Measurements from ENCODE around the gene KCNQ5. TPM values are rescaled to one million over a fixed set of nuclear protein-coding genes. Genes with fewer than 3 reads are reported as not detected.

Gene KCNQ5
- total RNA-seq, 6 donors from 2014 or later, result 0.30 to 3.1 (median 0.32) TPM

DNA sequence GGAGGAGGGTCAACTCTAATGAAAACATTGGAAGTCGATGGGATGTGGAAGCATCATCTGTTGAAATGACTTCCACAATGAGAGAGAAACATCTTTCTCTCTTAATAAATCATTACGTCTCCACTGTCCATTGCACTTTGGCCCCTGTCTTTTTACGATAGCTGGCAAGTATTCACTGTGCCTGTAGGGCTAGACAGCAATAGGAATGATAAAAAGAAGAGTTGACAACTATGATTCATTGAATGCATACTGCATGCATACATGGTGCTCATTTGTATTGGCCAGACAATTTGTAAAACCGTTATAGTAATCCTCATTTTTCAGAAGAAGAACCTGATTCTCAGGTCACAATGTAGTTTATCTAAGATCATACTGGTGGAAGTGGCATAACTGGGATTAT, 220.3 kb downstream of the KCNQ5 start:
- TF ChIP-seq EP300 (IDR thresholded peaks at IDR 0.05) (no peak), POLR2A (IDR thresholded peaks at IDR 0.05) (no peak), POLR2AphosphoS5 (IDR thresholded peaks at IDR 0.05) (no peak)
- TF ChIP-seq, protein P1, sequence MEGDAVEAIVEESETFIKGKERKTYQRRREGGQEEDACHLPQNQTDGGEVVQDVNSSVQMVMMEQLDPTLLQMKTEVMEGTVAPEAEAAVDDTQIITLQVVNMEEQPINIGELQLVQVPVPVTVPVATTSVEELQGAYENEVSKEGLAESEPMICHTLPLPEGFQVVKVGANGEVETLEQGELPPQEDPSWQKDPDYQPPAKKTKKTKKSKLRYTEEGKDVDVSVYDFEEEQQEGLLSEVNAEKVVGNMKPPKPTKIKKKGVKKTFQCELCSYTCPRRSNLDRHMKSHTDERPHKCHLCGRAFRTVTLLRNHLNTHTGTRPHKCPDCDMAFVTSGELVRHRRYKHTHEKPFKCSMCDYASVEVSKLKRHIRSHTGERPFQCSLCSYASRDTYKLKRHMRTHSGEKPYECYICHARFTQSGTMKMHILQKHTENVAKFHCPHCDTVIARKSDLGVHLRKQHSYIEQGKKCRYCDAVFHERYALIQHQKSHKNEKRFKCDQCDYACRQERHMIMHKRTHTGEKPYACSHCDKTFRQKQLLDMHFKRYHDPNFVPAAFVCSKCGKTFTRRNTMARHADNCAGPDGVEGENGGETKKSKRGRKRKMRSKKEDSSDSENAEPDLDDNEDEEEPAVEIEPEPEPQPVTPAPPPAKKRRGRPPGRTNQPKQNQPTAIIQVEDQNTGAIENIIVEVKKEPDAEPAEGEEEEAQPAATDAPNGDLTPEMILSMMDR (IDR thresholded peaks at IDR 0.05), result no peak

DNA sequence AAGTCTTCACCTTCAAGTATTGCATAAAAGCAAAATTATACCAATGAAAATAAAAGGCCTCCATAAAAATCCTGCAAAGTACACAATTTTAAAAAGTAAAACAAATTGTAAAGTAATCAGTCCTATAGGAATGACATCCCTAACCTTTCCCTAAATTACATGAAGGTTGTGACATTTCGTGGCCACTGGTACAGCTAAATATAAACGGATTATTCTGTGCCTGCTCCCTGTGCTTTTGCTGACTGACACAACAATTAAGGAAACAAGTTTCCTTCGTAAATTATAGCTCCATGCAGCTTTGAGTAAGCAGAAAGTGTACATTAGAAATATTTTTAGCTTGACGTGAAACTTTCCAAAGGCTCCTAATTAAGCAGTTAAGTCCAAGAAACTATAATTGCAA, 222.8 kb downstream of the KCNQ5 start:
- TF ChIP-seq POLR2AphosphoS5 (IDR thresholded peaks at IDR 0.05), result no peak
- no peak for TF ChIP-seq POLR2A (IDR thresholded peaks at IDR 0.05)
- no peak for TF ChIP-seq EP300 (IDR thresholded peaks at IDR 0.05)
- TF ChIP-seq, protein P1 (IDR thresholded peaks at IDR 0.05), result no peak
- Histone ChIP-seq H3K36me3 (no peaks in the 10 kb centered on the region), H3K27ac (no peak overlapping the region), H3K4me1 (no peaks in the 10 kb centered on the region), H3K27me3 (no peaks in the 10 kb centered on the region), H3K4me3 (no peak overlapping the region), H3K9me3 (no peaks in the 10 kb centered on the region)
- WGBS, 2 donors, result 70 to 76% methylated on average over 4 of the region's 4 CpGs
- DNase-seq (no peak), ATAC-seq (ENCODE audit: low FRiP score in 2 of 2) (no peak)

More for the DNA sequence above, 220.3 kb downstream of the KCNQ5 start:
- no peaks in the 10 kb centered on the region for H3K9me3 ChIP-seq
- no peaks in the 10 kb centered on the region for H3K4me1 ChIP-seq
- WGBS, 2 donors, result 76 to 78% methylated on average over 4 of the region's 4 CpGs
- no peaks in the 10 kb centered on the region for H3K36me3 ChIP-seq
- no peaks in the 10 kb centered on the region for H3K27me3 ChIP-seq
- no peak overlapping the region for H3K27ac ChIP-seq
- ATAC-seq (ENCODE audit: low FRiP score in 2 of 2) (no peak), DNase-seq (no peak)
- H3K4me3 ChIP-seq, result no peak overlapping the region

DNA sequence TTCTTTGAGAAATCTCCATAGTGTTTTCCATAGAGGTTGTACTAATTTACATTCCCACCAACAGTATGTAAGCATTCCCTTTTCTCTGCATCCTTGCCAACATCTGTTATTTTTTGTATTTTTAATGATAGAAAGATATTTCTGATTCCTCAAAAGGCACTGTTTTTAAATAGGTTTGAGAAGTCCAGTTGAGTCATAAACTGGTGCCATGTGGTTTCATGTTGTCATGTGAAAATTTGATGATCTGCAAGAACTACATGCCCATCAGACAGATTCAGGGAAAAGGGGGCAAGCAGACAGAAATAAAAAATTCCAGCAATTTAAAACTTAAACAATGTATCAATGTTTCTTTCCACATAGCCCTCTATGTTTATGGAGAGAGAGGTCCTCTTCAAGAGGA, 227.5 kb downstream of the KCNQ5 start:
- Histone ChIP-seq H3K27ac (no peak overlapping the region), H3K4me1 (no peaks in the 10 kb centered on the region), H3K4me3 (no peak overlapping the region), H3K36me3 (no peaks in the 10 kb centered on the region), H3K9me3 (no peaks in the 10 kb centered on the region), H3K27me3 (no peaks in the 10 kb centered on the region)
- ATAC-seq (ENCODE audit: low FRiP score in 2 of 2) (no peak), DNase-seq (no peak)
- TF ChIP-seq POLR2AphosphoS5 (IDR thresholded peaks at IDR 0.05) (no peak), POLR2A (IDR thresholded peaks at IDR 0.05) (no peak), EP300 (IDR thresholded peaks at IDR 0.05) (no peak)
- TF ChIP-seq, protein P1 (IDR thresholded peaks at IDR 0.05), result no peak

DNA sequence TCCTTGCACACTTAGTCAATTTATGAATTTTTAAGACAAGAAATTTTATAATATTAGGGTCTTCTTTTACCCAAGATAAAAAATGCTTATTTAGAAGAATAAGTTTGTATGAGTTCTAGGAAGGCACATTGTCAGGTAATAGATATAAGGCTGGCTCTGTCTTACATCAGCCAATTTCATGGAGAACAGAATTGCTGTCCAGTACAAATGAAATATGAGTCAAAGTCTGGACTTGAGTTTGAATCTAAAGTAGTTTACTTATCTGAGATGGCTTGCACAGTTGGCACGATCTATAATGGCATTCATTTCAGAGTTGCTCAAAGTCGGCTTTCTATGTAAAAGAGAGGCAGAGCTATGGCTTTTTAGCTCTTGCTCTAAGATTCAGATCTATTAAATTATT, 228.2 kb downstream of the KCNQ5 start:
- DNase-seq (no peak), ATAC-seq (ENCODE audit: low FRiP score in 2 of 2) (no peak)
- 85 to 97% methylated on average over 2 of the region's 2 CpGs for WGBS, 2 donors
- no peaks in the 10 kb centered on the region for H3K27me3 ChIP-seq
- H3K27ac ChIP-seq, result no peak overlapping the region
- no peaks in the 10 kb centered on the region for H3K9me3 ChIP-seq
- TF ChIP-seq EP300 (IDR thresholded peaks at IDR 0.05) (no peak), POLR2AphosphoS5 (IDR thresholded peaks at IDR 0.05) (no peak), POLR2A (IDR thresholded peaks at IDR 0.05) (no peak)
- TF ChIP-seq, protein P1 (IDR thresholded peaks at IDR 0.05), result no peak
- no peaks in the 10 kb centered on the region for H3K36me3 ChIP-seq
- no peaks in the 10 kb centered on the region for H3K4me1 ChIP-seq
- no peak overlapping the region for H3K4me3 ChIP-seq

DNA sequence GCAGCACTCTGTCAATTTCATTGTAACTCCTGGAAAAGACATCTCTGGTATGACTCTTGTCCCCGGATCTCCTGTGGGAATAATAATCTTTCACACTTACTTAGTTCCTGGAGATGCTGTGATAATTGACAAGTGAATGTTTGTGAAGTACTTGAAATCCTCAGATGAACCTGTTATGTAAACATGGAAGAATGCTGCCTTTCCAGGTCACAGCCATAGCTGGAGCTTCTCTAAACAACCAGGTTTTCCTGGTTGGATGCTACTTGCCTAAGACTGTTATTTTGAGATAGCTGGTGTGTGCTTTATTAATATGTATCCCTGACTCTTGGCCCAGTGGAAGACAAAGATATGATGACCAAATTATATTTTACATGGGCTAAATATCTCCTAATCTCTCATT, 228.6 kb downstream of the KCNQ5 start:
- H3K4me1 ChIP-seq, result no peaks in the 10 kb centered on the region
- no peak for ATAC-seq (ENCODE audit: low FRiP score in 2 of 2)
- no peaks in the 10 kb centered on the region for H3K27me3 ChIP-seq
- 61 to 70% methylated on average over 1 of the region's 1 CpG for whole genome bisulfite sequencing, 2 donors
- H3K4me3 ChIP-seq, result no peak overlapping the region
- H3K9me3 ChIP-seq, result no peaks in the 10 kb centered on the region
- no peak for TF ChIP-seq POLR2AphosphoS5 (IDR thresholded peaks at IDR 0.05)
- TF ChIP-seq, protein P1 (IDR thresholded peaks at IDR 0.05), result no peak
- no peak for TF ChIP-seq EP300 (IDR thresholded peaks at IDR 0.05)
- no peak for TF ChIP-seq POLR2A (IDR thresholded peaks at IDR 0.05)
- H3K27ac ChIP-seq, result no peak overlapping the region
- DNase-seq, result no peak
- H3K36me3 ChIP-seq, result no peaks in the 10 kb centered on the region
